GM19099 (cell line): ENCODE measurements around the gene BMAL1.

ENCODE experiments used
- POLR2A ChIP-seq: IDR thresholded peaks from 3 replicates; pipeline ENCODE4 v1.6.1; 2011; ENCODE audit warnings: low read depth; ENCODE audit not compliant: insufficient read length; ENCODE audit errors: extremely low read depth

The BMAL1 gene

DNA sequence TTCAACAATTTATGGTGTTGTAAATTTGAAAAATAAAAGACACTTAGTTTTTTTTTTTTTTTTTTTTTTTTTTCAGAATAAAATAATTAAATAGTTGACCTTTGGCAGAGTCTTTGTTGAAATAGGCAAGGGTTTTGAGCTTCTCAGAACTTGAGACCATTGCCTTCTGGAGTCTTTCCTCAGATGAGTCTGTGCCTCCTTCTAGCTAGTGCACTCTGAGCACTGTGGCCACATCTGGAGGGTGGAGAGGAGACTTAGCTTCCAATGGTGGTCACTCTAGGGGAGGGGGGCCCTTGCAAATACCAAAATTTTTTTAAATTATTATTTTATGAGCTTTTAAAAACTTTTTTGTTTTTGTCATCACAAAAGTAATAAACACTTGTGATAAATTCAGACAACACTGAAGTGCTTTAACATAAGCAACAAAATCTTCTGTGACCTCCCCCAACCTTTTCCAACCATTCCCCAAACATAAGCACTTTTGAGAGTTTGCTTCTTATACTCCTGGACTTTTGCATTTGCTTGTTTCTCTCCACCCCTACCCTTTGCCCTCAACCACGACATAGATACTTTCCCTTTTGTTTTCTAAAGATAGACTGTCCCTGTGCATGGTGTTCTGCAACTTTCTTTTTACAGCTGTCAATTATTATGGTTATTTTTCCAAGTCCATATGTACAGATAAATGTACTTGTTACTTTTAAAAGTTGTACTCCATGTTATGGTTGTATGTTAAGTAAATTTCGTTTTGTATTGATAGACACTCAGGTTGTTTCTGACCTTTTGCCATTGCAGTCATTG lies 41.1 kb downstream of the BMAL1 start:
- TF ChIP-seq POLR2A, result no peak

GRCh38 chr11:13320688-13321087 lies 43.1 kb downstream of the BMAL1 start:
- TF ChIP-seq POLR2A, result no peak

- no peak for TF ChIP-seq POLR2A
Observed at GRCh38 chr11:13321431-13321830, 43.8 kb downstream of the BMAL1 start.

- no peak for TF ChIP-seq POLR2A
Observed at GRCh38 chr11:13324141-13324540, 46.6 kb downstream of the BMAL1 start.

DNA sequence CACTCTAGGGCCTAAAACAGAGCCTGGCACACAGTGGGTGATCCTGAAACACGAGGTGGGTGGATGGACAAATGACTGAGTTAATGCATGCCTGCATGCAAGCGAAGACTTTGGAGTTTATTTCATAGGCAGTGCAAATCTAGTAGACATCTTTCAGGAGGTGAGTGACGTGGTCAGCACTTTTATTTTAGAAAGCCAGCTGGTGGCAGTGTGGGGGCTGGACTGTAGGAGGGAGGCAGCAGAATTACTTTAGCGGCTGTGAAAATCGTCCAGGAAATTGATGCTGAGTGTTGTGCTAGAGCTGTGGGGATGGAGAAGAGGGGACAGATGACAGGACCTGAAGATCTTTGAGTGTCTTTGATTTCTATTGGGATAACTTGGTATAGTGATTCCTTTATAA lies 47.1 kb downstream of the BMAL1 start:
- no peak for TF ChIP-seq POLR2A

- TF ChIP-seq POLR2A, result no peak
Observed at GRCh38 chr11:13327421-13327820, 49.8 kb downstream of the BMAL1 start.

GRCh38 chr11:13328286-13328685 lies 50.7 kb downstream of the BMAL1 start:
- no peak for TF ChIP-seq POLR2A

- no peak for TF ChIP-seq POLR2A
Observed at GRCh38 chr11:13329670-13330356, 52.2 kb downstream of the BMAL1 start.

DNA sequence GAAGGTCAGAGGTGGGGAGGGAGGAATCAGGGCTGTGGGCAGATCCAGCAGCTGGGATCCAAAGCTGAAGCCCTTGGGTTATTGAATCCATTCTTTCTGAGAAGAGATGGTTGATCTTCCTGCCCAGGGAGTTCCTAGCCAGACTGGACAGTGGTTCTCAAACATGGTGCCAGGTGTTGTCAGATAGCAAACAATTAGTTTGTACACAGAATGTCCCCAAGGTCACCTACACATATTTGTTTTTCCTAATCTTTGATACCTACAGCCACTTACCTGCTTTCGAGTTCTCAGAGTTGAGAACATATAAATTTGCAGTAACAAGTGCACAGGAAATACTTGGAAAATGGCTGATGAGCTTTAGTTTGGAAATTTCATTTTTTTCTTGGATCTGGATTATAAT lies 54.5 kb downstream of the BMAL1 start:
- TF ChIP-seq POLR2A, result no peak

DNA sequence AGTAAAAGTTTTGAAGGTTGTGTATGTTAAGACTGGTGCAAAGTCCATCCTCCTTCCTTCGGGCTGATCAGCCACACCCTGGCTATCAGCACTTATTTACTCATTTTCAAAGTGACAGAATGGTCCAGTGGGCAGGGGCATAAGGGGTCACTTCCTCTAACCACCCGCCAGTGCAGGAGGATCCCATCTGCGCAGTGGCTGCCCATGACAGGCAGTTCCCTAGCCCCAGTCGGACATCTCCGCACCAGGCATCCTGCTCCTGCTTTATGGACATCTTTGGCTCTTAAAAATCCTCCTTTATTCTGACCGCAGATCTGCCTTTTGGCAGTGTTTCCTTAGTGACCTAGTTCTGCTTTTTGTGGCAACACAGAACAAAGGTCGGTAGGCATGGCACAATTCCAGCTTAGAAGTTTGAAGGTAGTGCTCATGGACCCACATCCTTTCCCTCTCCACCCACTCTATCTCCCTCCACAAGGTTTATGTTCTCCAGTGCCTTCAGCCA lies 55.9 kb downstream of the BMAL1 start:
- TF ChIP-seq POLR2A, result no peak

DNA sequence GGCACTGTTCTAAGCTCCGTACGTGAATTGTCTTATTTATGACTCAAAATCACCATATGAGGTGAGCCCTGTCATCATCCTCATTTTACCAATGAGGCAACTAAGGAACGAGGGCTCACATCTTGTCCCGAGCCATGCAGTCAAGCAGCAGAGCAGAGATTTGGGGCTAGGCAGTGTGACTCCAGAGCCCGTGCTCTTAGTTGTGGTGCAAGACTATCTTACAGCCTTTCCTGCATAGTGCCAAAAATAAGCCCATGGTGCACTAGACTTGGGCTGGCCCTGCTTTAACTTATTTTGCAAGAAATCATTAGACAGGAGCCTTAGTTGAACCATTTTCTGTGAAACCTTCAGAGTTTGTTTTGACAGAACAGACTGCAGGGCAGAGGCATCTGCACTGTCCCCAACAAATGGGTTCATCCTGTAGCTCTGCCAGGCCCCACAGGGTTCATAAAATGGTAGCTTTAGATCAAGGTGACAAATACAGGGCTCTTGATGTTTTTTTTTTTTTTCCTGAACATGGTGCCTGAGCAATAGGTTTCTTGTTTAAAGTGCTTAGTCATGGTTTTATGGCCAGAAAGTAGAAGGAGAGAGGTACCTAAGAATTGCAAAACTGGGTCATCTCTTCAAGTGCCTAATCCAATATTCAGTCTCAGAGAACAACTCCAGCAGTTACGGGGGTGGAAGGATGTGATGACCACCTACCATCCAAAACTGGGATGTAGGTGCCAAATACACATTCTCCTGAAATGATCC lies 56.6 kb downstream of the BMAL1 start:
- no peak for TF ChIP-seq POLR2A

GRCh38 chr11:13335319-13335718 lies 57.7 kb downstream of the BMAL1 start:
- no peak for TF ChIP-seq POLR2A

DNA sequence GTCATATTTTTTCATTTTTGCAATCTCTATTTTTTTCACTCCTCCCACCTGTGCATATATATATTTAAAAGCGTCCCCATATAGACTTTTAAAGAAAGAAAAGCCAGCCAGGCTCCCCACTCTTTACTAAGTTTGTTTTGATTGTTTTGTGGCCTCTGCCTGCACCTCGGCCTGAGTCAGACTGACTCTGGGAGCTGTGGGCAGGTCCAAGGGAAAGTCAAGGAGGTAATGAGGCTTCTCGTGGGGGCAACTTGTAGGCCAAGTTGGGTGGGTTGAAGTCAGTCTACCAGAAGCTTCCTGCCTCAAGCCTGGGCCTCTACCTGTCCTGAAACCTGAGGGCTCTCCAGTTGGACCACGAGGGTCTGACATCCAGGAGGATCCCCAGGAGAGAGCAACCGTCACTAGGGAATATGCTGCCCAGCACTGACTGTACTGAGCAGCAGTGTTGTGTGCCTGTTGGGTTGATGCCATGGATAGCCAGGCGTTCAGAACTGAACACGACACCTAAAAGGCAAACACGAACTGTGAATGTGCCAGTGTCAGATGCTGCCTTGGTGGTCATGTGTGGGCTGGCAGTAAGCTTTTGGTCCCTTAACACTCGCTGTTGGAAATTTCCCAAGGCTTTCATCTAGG lies 58.8 kb downstream of the BMAL1 start:
- no peak for TF ChIP-seq POLR2A

DNA sequence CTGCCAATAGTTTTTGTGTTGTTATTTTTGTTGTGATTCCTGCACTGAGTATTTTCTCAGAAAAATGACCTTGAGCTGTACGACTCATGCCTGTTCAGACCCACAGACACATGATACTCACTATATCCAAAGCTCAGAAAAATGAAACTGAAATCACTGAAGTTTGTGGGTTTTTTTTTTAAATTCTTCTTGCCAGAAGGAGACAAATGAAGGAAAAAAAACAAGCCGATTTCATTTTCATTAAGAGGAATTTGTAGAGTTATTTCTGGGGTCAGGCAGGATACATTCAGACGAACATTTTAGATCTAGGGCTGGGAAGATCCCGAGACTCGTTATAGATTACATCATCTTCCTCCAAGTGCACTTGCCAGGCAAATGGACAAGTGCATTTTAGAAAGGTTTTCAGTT lies 60.4 kb downstream of the BMAL1 start:
- TF ChIP-seq POLR2A, result no peak
